ELF-1 (cell line): Measurements from ENCODE around the gene FBXO47.

ENCODE experiments used
- DNase-seq: peaks from one replicate; pipeline ENCODE4 v3.0.0-alpha.2; 2016; ENCODE audit warnings: low read depth, low spot score

The FBXO47 gene, protein sequence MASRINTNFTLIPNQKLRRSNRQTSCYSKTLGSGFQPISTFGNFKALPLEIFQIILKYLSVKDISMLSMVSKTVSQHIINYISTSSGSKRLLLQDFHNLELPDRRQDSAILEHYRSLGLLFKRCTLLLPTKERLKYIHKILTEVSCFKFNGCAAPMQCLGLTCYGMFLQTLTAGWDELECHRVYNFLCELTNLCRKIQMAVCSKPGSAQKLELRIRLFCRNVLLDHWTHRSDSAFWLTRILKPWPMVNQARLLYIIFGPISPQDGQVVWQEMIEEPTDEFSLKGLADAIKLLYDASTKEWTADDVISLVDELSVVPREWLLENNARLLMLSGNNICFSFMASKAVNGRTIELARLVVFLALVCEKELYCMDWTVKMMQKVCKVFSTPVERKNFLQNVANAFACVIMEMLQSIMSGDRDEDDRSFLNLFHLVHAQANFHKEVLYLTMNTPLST

DNA sequence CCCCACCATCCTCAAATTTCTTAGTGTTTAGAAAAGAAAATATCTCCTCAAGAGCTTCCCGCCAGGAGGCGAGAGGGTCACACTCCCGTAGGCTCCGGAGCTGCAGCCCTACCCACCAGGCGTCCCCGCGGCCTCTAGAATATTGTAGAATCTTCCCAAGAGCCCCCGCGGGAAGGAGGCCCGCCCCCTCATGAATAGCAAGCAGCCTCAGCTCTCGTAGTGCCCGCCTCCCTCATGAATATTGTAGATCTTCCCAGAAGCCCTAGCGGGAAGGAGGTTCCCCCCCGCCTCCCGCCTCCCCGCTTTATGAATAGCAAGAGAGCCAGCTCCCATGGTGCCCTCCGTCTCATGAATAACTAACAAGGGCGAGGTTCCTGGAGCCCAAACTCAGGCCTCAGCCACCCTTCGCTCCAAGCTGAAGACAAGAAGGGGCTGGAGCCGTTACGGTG lies at the start of gene FBXO47:
Gene FBXO47 (minus strand): TSS at position 114 of the 449 bp plus-strand sequence. CDS start 4,378 bp downstream, outside the sequence.
- DNase-seq = peak; percentile 94

DNA sequence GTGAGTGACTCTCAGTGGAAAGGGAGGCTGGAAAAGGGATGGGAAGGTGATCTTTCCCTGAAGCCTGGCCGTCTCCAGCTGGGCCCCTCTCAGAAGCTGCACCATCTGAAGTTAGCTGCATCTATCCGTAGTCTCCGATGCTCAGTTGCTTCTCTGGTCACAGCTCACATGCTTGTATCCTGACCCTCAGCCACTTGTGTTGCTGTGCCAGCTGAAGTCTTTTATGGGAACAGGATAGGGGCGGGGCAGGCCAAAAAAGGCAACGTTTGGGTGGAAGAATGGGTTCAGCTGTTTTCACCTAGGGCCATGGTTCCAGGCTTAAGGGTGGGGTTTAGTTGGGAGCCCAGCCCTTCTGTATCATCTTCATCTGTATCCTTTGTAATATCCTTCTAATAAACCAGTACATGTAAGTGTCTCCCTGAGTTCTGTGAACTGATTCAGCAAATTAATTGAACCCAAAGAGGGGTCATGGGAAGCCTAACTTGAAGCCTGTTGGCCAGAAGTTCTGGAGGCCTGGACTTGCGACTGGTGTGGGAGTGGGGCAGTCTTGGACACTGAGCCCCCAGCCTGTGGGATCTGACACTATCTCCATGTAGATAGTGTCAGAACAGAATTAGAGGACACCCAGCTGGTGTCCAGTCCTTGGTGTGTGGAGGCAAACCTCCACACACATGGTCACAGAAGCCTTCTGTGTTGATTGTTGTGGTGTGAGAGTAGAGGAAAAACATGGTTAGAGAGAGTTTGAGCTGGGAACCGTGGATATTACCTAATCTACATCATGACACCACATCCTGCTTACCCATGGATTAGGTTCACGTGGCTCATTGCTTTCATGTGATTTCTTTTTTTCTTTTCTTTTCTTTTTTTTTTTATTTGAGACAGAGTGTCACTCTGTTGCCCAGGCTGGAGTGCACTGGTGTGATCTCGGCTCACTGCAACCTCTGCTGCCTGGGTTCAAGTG lies 49.3 kb upstream of the FBXO47 start:
- DNase-seq = no peak

DNA sequence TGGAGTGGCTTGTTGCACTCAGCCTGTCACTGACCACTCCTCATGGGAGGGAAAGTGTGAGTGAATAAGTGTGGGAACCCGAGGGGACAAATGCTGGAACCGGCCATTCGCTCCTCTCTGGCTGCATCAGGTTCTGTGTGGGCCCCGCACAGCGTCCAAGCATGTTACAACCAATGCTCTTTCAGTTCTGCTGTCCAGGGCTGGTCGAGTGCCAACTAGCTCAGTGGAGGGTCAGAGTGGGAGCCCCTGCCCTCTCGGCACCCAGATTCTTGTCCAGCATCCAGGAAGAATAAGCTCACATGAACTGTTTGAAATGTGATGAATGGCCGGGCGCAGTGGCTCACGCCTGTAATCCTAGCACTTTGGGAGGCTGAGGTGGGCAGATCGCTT lies 48.3 kb upstream of the FBXO47 start:
- no peak for DNase-seq

DNA sequence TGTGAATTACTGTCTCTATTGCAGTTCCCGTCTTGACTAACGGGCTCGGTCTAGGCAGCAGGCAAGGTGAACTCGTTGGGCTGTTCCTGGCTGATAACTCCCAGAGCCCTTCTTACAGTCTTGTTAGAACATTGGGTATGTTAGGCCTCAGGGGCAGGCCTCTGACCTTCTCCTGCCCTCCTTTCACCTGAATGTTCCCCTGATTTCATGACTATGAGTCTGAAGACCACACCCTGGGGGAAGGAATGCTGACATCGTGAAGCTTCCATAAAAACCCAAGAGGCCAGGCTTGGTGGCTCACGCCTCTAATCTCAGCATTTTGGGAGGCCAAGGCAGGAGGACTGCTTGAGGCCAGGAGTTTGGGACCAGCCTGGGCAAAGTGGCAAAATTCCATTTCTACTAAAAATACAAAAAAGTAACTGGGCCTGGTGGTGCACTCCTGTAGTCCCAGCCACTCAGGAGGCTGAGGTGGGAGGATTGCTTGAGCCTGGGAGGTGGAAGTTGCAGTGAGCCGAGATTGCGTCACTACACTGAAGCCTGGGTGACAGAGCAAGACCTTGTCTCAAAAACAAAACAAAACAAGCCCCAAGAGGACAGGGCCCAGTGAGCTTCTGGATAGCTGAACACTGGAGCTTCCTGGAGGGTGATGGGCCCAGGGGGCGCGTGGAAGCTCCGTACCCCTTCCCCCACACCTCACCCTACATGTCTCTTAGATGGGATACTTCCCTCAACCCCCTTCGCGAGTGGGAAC lies 47.8 kb upstream of the FBXO47 start:
- DNase-seq = peak; percentile 79

DNA sequence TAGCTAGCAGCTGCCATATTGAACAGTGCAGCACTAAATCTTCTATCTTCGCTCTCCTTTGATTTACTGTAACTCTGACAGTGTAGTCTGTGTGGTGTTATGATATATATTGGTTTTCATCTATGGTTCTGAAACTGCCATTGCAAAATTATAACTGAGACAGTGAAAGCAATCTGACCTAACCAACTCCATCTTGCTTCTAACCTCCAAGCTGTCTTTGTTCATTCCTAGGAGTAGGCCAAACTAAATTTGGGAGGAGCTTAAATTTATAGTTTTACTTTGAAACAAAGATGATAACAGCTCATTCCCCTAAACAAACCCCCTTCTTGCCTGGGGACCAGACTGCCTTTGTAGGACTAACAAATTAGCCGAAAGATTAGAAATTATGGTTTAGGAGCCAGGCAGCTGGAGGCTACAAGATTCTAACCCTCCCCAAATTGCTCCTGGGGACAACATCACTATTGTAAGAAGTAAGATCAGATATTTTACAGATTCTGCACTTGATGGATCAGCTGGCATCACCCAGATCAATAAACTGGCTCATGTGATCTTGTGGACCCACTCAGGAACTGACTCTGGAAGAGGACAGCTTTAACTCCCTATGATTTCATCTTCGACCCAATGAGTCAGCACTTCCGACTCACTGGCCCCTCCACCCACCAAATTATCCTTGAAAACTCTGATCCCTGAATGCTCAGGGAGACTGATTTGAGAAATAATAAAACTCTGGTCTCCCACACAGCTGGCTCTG lies 47.0 kb upstream of the FBXO47 start:
- no peak for DNase-seq

DNA sequence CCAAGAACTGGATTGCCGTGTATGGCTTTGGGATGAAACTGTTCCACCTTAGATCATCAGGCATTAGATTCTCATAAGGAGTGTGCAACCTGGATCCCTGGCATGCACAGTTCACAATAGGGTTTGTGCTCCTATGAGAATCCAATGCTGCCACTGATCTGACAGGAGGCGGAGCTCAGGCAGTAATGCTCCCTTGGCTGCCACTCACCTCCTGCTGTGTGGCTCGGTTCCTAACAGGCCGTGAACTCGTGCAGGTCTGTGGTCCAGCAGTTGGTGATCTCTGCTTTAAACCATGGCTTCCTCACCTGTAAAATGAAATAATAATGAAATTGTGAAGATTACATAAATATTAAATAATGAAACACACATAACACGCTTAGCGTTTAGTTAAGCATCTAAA lies 45.5 kb upstream of the FBXO47 start:
- no peak for DNase-seq

DNA sequence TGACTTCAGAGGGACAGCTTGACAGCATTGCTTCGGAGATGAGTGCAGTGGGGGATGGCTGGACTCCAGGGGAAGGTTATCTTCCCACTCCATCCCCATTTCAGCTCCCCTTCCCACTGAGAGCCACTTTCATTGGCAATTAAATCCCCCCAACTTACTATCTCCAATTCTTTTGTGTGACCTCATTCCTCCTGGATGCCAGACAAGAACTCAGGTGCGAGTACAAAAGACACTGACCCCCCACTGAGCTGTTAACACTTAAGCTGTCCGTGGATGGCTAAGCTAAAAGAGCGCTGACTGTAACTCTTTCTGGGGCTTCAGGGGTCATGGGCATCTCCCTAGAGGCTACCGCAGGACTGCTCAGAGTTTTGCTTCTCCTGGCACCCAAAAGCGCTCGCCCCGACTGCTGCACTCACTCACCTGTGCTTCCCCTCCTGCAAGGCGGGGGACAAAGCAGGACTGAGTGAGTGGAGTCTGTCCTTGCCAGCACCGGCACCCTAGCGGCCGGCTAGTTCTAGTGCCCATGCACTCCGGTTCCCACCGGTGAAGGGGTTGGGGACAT lies 44.8 kb upstream of the FBXO47 start:
- peak; percentile 61 for DNase-seq

DNA sequence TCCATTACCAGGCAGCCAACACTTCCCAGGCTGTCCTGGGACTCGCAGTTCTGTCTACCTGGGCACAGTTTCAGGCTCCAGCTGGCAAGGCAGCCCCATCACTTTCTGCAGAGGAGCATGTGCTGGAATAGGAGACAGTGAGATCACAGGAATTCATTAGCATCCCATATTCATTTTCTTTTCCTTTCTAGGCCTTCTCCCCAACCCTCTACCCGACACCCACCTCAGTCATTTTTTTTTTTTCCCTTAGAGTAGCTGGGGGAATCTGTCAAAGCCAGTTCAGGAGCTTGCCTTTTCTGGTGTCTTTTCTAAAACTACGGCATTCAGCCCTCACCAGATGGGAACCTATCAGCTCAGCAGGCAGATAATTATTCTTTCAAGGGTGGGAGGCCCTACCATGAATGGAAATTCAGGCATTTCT lies 42.4 kb upstream of the FBXO47 start:
- no peak for DNase-seq

DNA sequence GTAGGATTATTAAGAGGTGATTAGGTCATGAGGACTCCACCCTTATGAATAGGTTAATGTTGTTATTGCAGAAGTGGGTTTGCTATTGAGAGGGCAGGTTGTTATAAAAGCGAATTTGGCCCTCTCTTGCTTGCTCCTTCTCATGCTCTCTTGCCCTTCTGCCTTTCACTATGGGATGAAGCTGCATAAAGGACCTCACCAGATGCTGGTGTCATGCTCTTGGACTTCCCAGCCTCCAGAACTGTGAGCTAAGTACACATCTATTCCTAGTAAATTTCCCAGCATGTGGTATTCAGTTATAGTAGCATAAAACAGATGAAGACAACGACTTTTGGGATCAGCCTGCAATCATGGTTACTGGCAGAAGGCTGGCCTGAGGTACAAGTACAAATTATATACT lies 41.4 kb upstream of the FBXO47 start:
- DNase-seq = no peak

DNA sequence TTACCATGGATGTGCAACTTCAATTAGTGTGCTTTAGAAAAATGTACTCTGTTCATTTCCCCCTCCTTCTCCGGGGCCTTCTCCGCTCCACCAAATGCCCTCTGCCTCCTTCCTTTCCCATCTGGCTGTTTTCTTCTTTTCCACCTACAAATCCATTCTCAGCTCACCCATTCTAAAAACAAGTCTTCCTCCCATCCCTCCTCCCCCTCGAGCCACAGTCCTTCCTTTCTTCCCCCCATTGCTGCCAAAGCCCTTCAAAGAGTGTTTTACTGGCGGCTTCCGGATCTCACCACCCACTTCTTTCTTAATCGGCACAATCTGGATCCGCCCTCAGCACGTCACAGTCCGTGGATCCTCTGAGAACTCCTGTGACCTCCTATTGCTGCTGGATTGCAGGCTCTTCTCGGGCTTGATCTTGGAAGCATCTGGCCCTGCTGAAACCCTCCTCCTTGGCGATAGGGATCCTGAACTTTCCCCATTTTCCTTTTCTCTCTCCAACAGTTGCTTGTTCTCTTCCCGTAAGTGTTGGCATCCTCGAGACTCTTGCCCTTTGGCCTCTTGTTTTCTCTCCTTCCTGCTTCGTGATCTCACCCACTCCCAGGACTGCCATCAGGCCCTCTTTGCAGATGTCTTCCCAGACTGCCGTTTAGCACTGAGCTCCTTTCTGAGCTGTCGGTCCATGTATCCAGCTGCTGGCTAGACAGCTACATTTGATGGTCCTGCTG lies 36.0 kb upstream of the FBXO47 start:
- no peak for DNase-seq

DNA sequence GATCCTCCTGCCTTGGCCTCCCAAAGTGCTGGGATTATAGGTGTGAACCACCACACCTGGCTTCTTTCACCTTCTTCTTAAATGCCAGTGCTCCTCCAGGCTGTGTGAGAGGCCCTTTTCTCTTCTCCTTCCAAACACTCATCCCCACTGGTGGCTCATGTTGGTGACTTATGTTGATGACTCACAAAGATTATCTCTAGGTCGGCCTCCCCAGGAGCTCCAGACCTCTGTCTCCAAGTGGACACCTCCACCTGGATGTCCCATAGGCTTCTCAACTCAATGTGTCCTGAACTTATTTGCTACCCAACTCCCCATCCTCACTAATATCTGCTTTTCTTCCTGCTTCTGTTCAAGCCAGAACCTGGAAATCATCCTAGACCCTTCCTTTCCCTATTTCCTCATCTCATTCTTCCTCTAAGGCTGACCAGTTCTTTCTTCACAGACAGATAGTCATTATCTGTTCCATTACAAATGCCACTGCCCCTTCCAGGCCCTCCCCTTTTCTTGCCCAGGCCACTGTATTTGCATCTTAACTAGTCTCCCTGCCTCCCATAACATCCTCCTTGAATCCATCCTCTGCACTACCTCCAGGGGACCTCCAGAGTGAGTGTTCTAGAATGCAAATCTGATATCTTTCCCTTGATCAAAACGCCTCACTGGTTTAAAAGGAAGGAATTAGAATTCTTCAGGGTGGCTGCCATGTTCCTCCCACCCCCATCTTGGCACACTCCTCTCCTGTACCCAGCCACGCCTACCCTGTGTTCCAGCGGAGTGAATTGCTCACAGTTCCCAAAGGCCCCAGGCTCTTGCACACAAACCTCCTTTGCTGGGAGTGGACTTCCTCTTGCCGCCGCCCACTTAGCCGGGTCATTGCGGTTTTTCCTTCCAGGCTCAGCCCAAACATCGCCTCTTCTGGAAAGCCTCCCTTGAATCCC lies 34.8 kb upstream of the FBXO47 start:
- DNase-seq = peak; percentile 69

DNA sequence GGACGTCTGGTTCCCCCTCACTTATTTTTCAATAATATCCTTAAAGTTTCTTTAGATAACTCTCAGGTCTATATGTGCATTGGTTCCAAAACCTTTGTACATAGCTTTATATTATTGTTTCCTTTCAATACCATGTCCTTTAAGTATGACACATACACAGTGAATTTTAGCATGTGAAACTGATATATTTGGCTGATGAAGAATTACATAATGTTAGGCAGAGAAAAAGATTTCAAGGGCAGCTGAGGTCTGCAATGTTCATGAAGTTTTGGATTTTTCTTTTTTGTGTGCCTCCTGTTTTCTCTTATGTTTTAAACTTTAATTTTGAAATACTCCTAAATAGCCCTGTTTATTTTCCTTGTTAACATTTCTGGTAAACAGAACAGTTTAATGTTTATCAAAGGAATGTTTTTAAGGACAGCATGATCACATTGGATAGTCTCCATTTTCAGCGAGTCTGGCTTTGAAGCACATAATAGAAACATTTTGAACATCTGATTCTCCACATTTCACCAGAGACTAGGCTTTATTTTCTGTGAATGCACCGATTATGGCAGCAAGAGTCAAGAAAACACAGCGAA lies 32.9 kb upstream of the FBXO47 start:
- no peak for DNase-seq

DNA sequence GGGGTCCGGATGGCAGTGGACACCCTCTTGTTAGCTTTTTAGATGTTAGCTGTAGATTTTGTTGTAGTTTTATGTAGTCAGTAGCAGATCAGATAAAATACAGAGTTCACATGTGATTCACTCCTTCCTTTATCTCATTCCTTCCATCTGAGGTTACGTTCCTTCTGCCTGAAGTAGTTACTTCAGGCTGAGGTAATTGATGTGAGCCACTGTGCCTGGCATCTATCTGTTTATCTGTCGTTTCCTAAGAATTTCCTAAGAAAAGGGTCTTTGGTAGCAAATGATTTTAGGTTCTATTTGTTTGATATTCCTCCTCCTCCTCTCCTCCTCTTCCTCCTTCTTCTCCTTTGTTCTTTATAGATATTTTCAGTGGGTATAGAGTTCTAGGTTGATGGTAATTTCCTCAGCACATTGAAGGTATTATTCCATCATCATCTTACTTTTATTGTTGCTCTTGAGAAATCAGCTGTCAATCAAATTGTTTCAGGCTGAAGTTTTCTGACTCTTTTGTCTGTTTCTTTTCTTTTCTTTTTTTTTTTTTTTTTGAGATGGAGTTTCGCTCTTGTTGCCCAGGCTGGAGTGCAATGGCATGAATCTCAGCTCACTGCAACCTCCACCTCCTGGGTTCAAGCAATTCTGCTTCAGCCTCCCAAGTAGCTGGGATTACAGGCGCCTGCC lies 29.6 kb upstream of the FBXO47 start:
- DNase-seq = no peak

DNA sequence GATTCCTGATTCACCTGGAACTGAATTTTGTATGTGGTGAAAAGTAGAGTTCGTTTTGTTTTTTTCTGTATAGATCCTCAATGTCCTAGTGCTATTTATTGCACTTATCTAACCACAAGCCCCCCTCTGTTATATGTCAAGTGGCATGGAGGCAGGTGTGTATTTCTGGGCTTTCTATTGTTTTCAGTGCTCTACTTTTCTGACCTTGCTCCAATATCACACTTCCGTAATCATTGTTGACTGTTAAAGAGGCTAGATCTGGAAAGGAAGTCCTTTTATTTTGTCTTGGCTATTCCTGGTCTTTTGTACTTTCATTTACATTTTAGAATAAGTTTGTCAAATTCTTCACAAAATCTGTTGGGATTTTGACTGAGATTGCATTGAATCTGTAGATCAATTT lies 26.8 kb upstream of the FBXO47 start:
- no peak for DNase-seq

DNA sequence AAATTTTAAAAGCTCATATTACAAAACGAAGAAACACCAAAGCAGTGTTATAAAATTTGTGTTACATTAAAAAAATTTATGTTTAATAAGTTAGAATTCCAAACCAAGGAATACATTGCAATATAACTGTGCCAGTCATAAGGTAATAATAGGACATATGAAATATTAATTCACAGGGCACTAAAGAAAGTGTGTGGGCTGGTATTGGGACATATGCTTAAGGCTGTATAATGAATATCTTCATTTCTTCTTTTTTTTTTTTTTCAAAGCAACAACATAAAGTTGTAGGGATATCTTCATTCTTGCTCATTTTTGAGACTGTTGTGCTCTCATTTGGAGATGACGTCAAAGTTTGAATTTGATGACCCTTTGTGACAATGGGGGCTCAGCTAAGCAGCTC lies 17.5 kb upstream of the FBXO47 start:
- no peak for DNase-seq

DNA sequence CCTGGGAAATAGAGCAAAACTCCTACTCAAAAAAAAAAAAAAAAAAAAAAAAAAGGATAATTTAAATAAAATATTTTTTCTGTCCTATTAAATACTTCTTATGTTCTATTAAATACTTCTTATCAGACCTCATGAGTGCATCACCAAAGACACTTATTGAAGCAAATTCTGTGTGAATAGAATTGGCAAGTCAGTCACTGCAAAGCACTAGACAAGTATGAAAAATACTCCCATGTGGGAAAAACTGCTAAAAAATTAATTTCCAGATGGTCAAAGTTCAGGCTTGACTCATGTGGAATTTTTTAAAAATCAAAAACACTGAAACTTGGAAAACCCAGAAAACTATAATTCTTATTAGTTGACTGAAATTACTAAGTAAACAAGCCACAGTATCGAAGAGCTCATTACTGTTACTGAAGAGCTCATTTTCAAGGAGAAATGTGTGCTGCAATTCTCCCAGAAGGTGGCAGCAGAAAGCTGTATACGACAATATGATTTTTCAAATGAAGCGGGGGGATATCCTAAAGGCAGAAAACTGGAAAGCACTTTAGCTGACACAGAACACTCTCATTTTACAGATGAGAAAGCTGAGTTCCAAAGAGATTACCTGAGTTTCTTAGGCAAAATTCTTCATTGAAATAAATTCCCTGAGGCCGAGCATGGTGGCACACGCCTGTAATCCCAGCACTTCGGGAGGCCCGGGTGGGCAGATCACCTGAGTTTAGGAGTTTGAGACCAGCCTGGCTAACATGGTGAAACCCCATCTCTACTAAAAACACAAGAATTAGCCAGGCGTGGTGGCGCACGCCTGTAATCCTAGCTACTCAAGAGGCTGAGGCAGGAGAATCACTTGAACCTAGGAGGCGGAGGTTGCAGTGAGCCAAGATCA lies 15.9 kb upstream of the FBXO47 start:
- DNase-seq = peak; percentile 38

DNA sequence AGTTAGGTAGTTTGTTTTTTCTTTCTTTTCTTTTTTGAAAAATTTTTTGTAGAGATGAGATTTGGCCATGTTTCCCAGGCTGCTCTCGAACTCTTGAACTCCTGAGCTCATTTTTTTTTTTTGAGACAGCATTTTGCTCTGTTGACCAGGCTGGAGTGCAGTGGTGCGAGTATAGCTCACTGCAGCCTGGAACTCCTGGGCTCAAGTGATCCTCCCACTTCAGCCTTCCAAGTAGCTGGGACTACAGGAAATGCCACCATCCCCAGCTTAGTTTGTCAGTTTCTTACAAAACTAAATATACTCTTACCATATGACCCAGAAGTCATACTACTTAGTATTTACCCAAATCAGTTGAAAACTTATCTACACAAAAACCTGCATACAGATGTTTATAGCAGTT lies 14.4 kb upstream of the FBXO47 start:
- DNase-seq = no peak
